Ishikawa (cell line): ENCODE data around the gene AHI1.

Source experiments
- CEBPB ChIP-seq: IDR thresholded peaks from 2 replicates; pipeline ENCODE4 v1.6.1; 2012
- CREB1 ChIP-seq: IDR thresholded peaks from 2 replicates; pipeline ENCODE4 v1.6.1; 2012; ENCODE audit warnings: low read depth
- EGR1 ChIP-seq: IDR thresholded peaks from 2 replicates; pipeline ENCODE4 v1.6.1; 2012
- EP300 ChIP-seq: IDR thresholded peaks from 2 replicates; pipeline ENCODE4 v1.6.1; 2012; ENCODE audit warnings: borderline replicate concordance
- FOXM1 ChIP-seq: IDR thresholded peaks from 2 replicates; pipeline ENCODE4 v1.6.1; 2012; ENCODE audit warnings: low read depth, borderline replicate concordance
- MAX ChIP-seq: IDR thresholded peaks from 2 replicates; pipeline ENCODE4 v1.6.1; 2012
- NFIC ChIP-seq: IDR thresholded peaks from 2 replicates; pipeline ENCODE4 v1.6.1; 2012
- RAD21 ChIP-seq: IDR thresholded peaks from 2 replicates; pipeline ENCODE4 v1.6.1; 2012; ENCODE audit warnings: low read depth
- REST ChIP-seq: IDR thresholded peaks from 2 replicates; pipeline ENCODE4 v1.6.1; 2012; ENCODE audit warnings: low read depth, mild to moderate bottlenecking
- TAF1 ChIP-seq: IDR thresholded peaks from 2 replicates; pipeline ENCODE4 v1.6.1; 2012; ENCODE audit warnings: low read depth, mild to moderate bottlenecking
- TCF12 ChIP-seq: IDR thresholded peaks from 2 replicates; pipeline ENCODE4 v1.6.1; 2012; ENCODE audit warnings: low read depth
- TEAD4 ChIP-seq: IDR thresholded peaks from 2 replicates; pipeline ENCODE4 v1.6.1; 2012
- USF1 ChIP-seq: IDR thresholded peaks from 2 replicates; pipeline ENCODE4 v1.6.1; 2012
- YY1 ChIP-seq: IDR thresholded peaks from 2 replicates; pipeline ENCODE4 v1.6.1; 2012; ENCODE audit warnings: low read depth
- ZBTB7A ChIP-seq: IDR thresholded peaks from 2 replicates; pipeline ENCODE4 v1.6.1; 2012; ENCODE audit warnings: low read depth

AHI1 gene

GRCh38 chr6:135311446-135312200, 185.9 kb downstream of the AHI1 start:
- no peak for TF ChIP-seq EP300
- no peak for TF ChIP-seq MAX
- TF ChIP-seq USF1 = no peak
- no peak for TF ChIP-seq YY1

- TF ChIP-seq RAD21 (no peak), EP300 (no peak), TAF1 (no peak), REST (no peak)
These were observed 187.2 kb downstream of the AHI1 start for GRCh38 chr6:135310291-135310690.

GRCh38 chr6:135306740-135307420, 190.7 kb downstream of the AHI1 start:
- TF ChIP-seq CREB1 (no peak), NFIC (no peak), EGR1 (no peak), RAD21 (no peak), USF1 (no peak), YY1 (no peak)

- TF ChIP-seq CREB1 (no peak), TAF1 (no peak), MAX (no peak), TEAD4 (no peak), TCF12 (no peak), EGR1 (no peak), YY1 (no peak), EP300 (no peak), USF1 (no peak), ZBTB7A (no peak), REST (no peak), NFIC (no peak), CEBPB (no peak), FOXM1 (no peak), RAD21 (no peak)
These were observed 191.4 kb downstream of the AHI1 start for GRCh38 chr6:135306166-135306565.

- TF ChIP-seq USF1 (no peak), NFIC (no peak)
These were observed 191.9 kb downstream of the AHI1 start for GRCh38 chr6:135305684-135306083.

- TF ChIP-seq EGR1 = no peak
- TF ChIP-seq EP300 = no peak
- TF ChIP-seq CEBPB = no peak
- TF ChIP-seq MAX = no peak
- no peak for TF ChIP-seq CREB1
- TF ChIP-seq TEAD4 = no peak
These were observed 192.7 kb downstream of the AHI1 start for GRCh38 chr6:135304883-135305282.
